ENCODE measurements around the gene TRIM24.

DNA sequence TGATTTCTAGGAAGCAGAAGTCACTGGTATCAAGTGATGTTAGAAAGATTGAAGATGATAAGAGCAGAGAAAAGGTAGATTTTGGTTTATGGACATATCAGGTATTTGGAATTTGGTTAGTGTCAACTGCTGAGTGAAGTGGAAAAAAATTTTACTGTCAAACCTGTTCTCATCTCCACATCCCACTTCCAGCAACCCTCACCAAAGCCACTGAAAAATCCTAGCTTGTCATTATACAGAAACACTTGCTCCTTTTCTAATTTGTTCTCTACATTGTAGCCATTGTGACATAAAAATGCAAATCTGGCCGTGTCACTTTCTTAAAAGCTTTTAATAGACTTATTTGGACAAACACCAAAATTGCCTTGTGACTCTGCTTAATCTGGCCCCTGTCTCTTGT, 54.0 kb downstream of the TRIM24 start:
- TF ChIP-seq POLR2A (IDR thresholded peaks at IDR 0.05) (no peak), EP300 (IDR thresholded peaks at IDR 0.05) (no peak)
